ENCODE data around the gene METRNL.

Gene METRNL

DNA sequence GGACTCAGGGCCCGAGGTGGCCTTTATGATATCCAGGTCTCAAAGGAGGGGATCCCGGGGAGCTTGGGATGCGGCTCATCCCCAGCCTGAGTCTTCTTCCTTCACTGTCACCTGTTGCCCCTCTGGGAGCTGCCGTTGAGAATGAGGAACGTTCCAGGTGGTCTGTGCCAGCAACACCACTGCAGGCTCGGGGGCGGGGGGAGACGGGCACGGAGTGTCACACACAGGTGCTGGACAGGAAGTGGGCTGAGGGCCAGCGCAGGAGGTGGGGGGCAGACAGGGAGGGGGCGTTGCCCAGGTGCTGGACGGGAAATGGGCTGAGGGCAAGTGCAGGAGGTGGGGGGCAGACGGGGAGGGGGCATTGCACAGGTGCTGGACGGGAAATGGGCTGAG, 28.2 kb downstream of the METRNL start:
- DNase-seq (ENCODE audit: insufficient read length) (no peak), FAIRE-seq (no peak)
- TF ChIP-seq POLR2AphosphoS5 (IDR thresholded peaks at IDR 0.05; ENCODE audit: low read depth, low read length) (no peak), POLR2A (IDR thresholded peaks at IDR 0.05; ENCODE audit: low read depth, low read length) (no peak), TAF1 (IDR thresholded peaks at IDR 0.05; ENCODE audit: borderline replicate concordance, low read depth, low read length) (no peak)

DNA sequence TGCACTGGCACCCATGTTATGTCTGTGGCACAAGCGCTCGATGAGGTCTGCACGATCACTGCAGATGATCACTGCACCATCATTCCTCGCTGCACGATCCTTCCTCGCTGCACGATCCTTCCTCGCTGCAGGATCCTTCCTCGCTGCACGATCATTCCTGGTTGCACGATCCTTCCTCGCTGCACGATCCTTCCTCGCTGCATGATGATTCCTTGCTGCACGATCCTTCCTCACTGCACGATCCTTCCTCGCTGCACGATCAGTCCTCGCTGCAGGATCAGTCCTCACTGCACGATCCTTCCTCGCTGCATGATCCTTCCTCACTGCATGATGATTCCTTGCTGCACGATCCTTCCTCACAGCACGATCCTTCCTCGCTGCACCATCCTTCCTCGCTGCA, 29.3 kb downstream of the METRNL start:
- DNase-seq (ENCODE audit: insufficient read length) (no peak), FAIRE-seq (no peak)
- TF ChIP-seq POLR2AphosphoS5 (IDR thresholded peaks at IDR 0.05; ENCODE audit: low read depth, low read length), result no peak
- TF ChIP-seq TAF1 (IDR thresholded peaks at IDR 0.05; ENCODE audit: borderline replicate concordance, low read depth, low read length), result no peak
- TF ChIP-seq POLR2A (IDR thresholded peaks at IDR 0.05; ENCODE audit: low read depth, low read length), result no peak

DNA sequence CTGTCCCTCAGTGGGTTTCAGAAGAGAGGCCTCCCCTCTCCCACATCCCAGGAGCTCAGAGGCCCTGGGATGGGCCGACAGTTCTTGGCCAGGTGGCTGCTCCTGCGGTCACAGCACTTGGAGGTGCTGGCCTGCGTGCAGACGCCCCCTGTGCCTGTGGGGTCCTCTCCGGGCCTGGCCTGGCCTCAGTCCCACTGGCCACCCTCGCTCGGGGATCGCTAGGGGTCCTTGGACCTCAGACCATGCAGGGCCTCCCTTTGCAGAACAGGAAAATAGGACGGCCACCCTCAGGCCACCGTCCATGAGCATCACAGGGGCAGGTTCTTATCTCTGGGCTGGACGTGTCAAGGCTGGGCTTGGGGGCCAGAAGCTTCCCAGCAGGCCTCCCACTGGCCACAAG, 30.0 kb downstream of the METRNL start:
- no peak for FAIRE-seq
- DNase-seq (ENCODE audit: insufficient read length), result no peak
- TF ChIP-seq POLR2A (IDR thresholded peaks at IDR 0.05; ENCODE audit: low read depth, low read length), result no peak
- no peak for TF ChIP-seq POLR2AphosphoS5 (IDR thresholded peaks at IDR 0.05; ENCODE audit: low read depth, low read length)
- no peak for TF ChIP-seq TAF1 (IDR thresholded peaks at IDR 0.05; ENCODE audit: borderline replicate concordance, low read depth, low read length)

DNA sequence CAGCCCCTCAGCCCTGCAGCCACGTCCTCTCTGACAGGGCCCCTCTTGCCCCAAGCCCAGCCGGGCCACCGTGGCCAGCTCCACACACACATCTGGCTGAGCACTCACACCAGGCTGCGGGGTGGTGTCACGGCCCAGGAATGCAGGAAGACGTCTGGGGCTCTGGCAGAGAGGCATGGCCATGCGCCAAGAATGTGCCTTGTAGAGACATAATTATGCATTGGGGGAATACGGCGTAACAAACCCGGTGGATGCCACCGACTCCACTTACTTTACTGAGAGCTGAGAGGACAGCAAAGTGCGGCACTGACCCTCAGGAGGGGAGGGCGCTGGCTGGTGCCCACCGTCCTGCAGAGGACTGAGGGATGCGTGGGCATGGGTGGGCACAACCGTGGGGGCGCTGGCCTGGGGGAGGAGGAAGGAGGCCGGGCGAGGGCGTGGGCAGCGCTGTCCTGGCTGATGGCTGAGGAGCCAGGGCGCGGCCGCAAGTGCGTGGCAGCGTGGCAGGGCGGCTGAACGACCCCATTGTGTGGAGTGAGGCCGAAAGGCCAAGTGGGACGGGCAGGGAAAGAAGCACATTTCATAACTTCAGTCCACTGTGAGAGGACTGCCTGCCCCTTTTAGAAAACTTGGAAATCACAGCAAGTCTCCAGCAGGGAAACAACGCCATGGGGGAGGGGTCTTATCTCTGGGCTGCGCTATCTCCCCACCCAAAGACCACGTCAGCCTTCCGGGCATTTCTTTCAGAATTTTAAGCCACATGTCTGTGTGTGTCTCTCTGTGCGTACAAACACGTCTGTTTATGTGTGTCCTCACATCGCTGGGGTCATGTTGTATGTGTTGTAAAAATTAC, 30.6 kb downstream of the METRNL start:
- DNase-seq (ENCODE audit: insufficient read length) (no peak), FAIRE-seq (no peak)
- TF ChIP-seq TAF1 (IDR thresholded peaks at IDR 0.05; ENCODE audit: borderline replicate concordance, low read depth, low read length) (no peak), POLR2AphosphoS5 (IDR thresholded peaks at IDR 0.05; ENCODE audit: low read depth, low read length) (no peak), POLR2A (IDR thresholded peaks at IDR 0.05; ENCODE audit: low read depth, low read length) (no peak)

DNA sequence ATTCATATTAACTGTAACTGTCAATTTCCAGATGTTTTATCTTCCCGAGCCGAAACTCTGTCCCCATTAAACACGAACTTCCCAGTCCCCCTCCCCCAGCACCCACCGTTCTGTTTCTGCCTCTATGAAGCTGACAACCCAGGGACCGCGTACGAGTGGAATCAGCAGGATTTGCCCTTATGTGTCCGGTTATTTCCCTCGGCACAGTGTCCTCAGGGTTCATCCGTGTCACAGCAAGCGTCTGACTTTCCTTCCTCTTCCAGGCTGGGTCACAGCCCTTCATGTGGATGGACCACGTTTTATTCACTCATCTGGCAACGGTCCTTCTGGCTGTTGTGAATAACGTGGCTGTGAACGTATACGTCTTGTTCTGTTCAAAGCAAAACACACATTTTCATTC, 31.3 kb downstream of the METRNL start:
- FAIRE-seq, result no peak
- DNase-seq (ENCODE audit: insufficient read length), result no peak
- TF ChIP-seq TAF1 (IDR thresholded peaks at IDR 0.05; ENCODE audit: borderline replicate concordance, low read depth, low read length), result no peak
- TF ChIP-seq POLR2AphosphoS5 (IDR thresholded peaks at IDR 0.05; ENCODE audit: low read depth, low read length), result no peak
- no peak for TF ChIP-seq POLR2A (IDR thresholded peaks at IDR 0.05; ENCODE audit: low read depth, low read length)

DNA sequence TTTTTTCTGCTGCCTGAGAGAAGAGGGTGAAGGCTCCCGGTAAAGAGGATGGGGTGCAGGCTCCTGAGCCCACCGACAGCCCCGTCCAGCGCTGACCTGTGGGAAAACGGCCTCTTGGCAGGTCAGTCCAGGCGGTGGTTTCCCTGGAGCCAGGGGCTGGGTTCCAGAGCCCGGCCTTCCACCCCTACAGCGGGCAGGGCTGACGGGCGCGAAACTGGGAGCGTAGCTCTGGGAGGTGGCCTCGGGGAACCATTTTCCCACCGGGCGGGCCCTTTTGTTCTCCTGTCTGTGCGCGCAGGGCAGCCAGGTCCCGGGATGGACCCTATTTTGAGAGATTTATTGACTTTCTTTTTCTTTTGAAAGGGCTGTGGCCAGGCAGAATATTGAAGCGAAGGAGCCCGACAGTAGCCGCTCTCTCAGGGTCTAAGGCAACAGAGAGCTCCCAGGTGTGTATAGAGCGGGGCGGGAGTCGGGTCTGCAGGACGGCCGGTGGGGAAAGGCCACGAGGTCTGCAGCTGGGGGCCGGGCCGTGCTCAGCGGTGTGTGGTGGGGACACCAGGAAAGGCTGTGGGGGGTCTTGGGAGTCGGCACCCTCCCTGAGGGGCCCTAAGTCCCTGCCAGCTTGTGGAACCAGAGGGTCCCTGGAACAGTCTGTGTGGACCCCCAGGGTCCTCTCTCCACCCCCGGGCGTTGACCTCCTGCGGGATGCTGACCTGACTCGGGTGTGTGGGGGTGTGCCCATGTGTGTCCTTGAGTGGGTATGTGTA, 32.3 kb downstream of the METRNL start:
- DNase-seq (ENCODE audit: insufficient read length) (no peak), FAIRE-seq (no peak)
- no peak for TF ChIP-seq POLR2A (IDR thresholded peaks at IDR 0.05; ENCODE audit: low read depth, low read length)
- no peak for TF ChIP-seq TAF1 (IDR thresholded peaks at IDR 0.05; ENCODE audit: borderline replicate concordance, low read depth, low read length)
- TF ChIP-seq POLR2AphosphoS5 (IDR thresholded peaks at IDR 0.05; ENCODE audit: low read depth, low read length), result no peak

DNA sequence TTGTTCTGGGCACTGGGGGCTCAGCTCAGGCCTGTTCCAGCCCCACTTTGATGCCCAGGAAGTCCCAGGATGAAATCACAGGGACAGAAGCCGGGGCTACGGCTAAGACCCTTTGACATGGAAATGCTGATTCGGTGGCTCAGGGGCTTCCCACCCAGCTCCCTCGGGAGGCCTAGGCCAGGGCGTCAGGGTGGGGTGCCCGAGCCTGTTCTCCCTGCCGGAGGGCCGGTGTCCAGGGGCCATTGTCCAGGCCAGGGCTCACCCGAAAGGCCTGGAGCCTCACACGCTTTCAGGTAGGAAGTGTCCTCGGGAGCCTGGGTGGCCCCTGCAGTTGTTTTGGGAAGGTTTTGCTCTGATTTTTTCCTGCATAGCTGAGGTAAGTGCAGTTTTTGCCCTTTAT, 34.0 kb downstream of the METRNL start:
- no peak for DNase-seq (ENCODE audit: insufficient read length)
- TF ChIP-seq TAF1 (IDR thresholded peaks at IDR 0.05; ENCODE audit: borderline replicate concordance, low read depth, low read length), result no peak
- no peak for TF ChIP-seq POLR2AphosphoS5 (IDR thresholded peaks at IDR 0.05; ENCODE audit: low read depth, low read length)
- no peak for TF ChIP-seq POLR2A (IDR thresholded peaks at IDR 0.05; ENCODE audit: low read depth, low read length)
- FAIRE-seq, result no peak

DNA sequence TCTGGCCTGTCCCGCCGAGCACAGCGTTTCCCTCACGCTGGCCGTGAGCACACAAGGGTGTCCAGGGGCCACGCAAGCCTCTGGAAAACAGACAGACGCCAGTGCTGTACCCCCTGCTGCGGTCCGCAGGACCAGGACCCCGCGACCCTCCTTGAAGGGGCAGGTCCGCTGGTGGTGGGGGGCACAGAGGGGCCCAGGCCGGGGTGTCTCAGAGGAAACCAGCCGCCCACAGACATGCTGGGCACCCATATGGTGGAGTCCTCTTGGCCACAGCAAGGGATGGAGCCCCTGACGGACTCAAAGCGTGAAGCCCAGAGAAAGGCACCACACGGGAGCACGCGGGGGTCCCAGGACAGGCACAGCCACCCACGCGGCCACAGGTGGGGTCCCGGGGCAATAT, 34.4 kb downstream of the METRNL start:
- TF ChIP-seq TAF1 (IDR thresholded peaks at IDR 0.05; ENCODE audit: borderline replicate concordance, low read depth, low read length), result no peak
- FAIRE-seq (no peak), DNase-seq (ENCODE audit: insufficient read length) (no peak)

DNA sequence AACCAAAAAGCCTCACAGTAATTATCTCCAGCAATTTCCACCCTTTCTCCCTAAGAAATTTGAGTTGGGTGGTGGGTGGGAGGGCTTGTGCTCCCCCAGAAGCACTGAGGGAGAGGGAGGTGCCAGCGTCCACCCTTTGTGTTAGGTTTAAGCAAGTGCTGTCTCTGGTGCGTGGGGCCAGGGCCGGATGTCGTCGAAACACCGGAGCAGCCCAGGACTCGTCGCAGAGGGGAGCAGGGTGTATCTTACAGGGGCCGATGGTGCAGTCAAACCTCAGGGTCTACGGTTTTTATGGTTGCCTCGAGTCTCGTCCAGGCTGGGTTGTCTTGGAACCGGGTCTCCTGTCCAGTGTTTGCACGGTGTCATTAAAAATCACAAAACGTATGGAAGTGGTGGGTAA, 35.3 kb downstream of the METRNL start:
- TF ChIP-seq POLR2A (IDR thresholded peaks at IDR 0.05; ENCODE audit: low read depth, low read length) (no peak), TAF1 (IDR thresholded peaks at IDR 0.05; ENCODE audit: borderline replicate concordance, low read depth, low read length) (no peak), POLR2AphosphoS5 (IDR thresholded peaks at IDR 0.05; ENCODE audit: low read depth, low read length) (no peak)
- FAIRE-seq (no peak), DNase-seq (ENCODE audit: insufficient read length) (no peak)

DNA sequence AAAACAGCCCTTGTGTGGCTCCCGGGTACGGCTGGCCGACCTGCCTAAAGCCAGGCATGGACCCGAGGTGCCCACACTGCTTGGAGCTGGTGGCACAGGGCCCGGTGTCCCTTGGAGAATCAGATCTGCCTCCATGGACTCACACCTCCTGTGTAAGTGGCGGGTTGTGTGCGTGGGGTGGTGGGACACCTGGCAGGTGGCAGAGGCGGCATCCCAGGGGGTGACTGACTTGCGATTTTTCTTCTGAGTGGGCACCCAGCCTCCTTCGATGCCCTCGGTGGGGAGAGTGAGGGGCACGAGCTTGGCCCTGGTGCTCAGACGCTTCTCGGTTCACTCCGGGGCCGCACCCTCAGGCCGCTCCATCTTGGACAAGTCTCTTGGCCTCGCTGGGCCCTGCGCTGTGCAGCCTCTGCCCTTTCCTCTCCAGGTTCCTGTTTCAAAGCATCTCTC, 35.8 kb downstream of the METRNL start:
- FAIRE-seq, result no peak
- no peak for DNase-seq (ENCODE audit: insufficient read length)
- TF ChIP-seq TAF1 (IDR thresholded peaks at IDR 0.05; ENCODE audit: borderline replicate concordance, low read depth, low read length), result no peak
- no peak for TF ChIP-seq POLR2A (IDR thresholded peaks at IDR 0.05; ENCODE audit: low read depth, low read length)
- TF ChIP-seq POLR2AphosphoS5 (IDR thresholded peaks at IDR 0.05; ENCODE audit: low read depth, low read length), result no peak

DNA sequence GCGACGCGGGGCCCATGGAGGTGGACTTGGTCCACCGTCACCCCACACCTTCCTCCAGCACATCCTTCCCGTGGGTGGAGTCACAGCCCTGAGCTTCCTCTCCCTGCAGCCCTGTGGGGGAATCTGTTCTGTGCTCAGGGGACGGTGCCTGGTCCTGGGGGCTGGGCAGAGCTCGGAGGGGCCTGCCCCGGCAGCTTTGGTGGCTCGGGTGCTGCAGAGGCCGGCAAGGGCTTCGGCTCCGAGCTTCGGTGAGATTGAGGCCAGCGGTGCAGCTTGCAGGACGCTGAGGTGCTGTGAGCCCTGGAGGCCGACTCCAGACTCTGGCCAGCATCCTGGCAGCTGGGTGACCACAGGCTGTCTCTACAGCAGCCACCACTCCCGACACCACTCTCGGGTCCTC, 36.4 kb downstream of the METRNL start:
- no peak for TF ChIP-seq POLR2AphosphoS5 (IDR thresholded peaks at IDR 0.05; ENCODE audit: low read depth, low read length)
- no peak for TF ChIP-seq POLR2A (IDR thresholded peaks at IDR 0.05; ENCODE audit: low read depth, low read length)
- TF ChIP-seq TAF1 (IDR thresholded peaks at IDR 0.05; ENCODE audit: borderline replicate concordance, low read depth, low read length), result no peak
- no peak for DNase-seq (ENCODE audit: insufficient read length)
- FAIRE-seq, result no peak

DNA sequence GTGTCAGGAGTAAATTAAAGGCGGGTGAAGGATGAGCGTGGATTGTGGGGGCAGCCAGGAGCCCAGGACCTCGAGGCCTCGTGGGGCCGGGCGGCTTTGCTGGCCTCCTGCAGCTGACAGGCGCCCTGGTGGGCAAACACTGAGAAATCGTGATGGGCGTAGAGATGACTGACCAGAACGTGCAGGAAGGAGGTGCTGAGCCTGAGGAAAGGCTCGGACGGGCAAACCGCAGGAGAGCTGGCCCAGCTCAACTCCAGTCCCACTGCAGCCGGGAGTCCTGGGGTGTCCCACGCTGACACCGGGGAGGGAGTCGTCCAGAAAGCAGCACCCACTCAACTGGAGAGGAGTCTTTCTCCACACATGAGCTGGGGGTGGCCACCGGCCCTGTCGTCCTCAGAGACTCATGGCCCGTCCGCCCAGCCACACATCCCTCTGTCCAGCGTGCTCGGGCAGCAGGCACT, 36.9 kb downstream of the METRNL start:
- no peak for FAIRE-seq
- no peak for TF ChIP-seq POLR2A (IDR thresholded peaks at IDR 0.05; ENCODE audit: low read depth, low read length)
- TF ChIP-seq TAF1 (IDR thresholded peaks at IDR 0.05; ENCODE audit: borderline replicate concordance, low read depth, low read length), result no peak
- no peak for TF ChIP-seq POLR2AphosphoS5 (IDR thresholded peaks at IDR 0.05; ENCODE audit: low read depth, low read length)
- no peak for DNase-seq (ENCODE audit: insufficient read length)
